Activated CD4-positive, CD25-positive, alpha-beta regulatory T cell treated with anti-CD3 and anti-CD28 coated beads, Interleukin-2, amount 50 U/mL, for 16 hours (primary cell): ENCODE measurements around the gene DIP2C.

Experiments
- DNase-seq: peaks from one replicate; pipeline ENCODE4 v3.0.0-alpha.2; 2020; ENCODE audit warnings: low read depth, low spot score

DIP2C gene

DNA sequence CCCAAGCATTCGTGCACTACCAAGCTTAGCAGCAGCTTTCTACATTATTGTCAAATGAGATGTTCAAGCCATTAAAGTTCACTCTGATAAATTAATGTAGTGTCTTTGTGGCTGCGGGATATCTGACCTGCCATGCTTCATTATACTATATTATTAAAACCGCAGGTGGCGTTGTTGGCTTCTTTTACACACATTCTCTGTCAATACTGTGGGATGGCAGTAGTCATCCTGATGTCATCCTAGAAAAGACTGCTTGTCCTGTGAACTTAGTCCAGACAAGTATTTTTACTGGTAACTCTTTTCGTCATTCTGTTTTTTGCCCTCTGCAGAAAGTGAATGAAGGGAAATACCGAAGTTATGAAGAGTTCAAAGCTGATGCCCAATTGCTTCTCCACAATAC lies 450.4 kb downstream of the DIP2C start:
- DNase-seq, result no peak

DNA sequence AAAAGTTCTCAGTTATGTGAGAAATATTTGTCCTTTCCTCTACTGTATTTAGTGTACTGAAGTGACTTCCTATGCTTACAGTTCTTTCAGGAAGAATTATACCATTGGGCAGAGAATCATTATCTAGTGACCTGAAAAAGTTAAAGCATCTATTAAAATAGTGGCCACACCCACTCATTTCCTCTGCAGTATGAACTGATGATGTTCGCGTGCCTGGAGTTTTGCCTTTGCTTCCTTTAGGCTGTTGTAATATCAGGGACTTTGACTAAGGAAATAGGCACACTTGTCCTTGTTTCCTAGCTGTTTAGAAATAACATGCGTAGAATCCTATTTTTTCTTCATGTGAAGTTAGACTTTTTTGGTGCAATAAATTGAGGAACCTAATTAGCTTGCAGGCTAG lies 453.6 kb downstream of the DIP2C start:
- DNase-seq, result no peak

DNA sequence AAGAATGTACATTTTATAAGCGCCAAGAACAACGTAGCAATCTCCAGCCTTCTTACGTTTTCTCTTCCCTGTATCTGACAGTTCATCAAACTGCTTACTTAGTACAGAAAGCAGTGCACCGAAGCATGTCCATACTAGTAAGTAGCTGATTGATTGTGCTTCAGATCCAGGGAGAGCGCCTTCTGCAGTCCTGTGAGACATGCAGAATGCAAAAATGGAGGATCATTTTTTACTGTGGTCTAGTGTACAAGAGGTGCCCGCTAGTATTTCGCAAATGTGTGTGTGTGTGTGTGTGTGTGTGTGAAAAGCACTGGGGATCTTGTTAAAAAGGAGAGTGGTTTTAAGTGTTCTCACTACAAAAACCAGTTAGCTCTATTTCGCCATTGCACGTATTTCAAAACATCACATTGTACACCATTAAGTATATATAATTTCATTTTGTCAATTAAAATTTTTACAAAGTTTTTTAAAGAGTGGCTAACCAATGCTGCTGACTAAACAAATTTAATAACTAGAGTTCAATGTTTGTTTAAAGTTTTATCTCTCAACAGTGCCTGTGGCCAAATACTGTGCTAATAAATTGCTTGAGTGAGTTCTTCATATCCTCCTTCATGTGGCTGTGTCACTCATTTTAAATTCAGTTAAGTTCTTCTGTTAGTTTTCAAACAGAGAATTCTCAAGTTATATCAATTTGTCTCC lies 454.6 kb downstream of the DIP2C start:
- no peak for DNase-seq

DNA sequence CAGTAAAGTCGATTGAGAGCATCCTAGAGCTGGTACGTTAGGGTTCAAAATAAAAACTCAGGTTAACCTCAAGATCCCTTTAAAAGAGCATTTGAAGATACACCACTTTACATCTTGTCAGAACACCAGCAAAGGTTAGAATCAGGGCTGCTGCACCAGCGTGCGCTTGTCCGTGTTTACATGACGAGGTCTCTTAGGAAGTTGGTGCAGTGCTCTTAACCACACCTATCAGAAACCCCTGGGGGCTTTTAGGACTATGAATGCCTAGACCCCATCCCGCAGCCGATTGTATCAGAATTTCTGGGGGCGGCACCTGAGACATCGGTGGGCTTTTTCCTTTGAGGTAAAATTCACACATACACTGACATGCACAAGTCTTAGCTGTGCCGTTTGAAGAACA lies 456.6 kb downstream of the DIP2C start:
- no peak for DNase-seq

DNA sequence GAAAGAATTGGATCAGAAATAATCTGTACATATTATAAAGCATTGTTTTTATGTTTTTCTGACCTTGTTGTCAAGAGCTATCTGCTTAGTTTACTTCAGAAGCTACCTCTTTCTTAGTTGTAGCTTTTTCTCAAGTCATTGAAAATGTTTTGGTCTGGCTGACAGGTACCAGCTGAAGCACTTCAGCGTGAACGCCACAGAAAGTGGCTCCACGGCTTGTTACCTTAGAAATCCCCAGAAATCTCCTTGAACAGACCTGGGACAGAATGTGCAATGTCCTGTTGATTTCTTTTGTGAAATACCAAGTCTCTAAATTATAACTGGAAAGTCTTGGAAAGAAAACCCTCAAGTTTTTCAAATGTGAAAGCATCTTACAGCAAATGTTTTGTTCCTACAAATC lies 457.4 kb downstream of the DIP2C start:
- no peak for DNase-seq

DNA sequence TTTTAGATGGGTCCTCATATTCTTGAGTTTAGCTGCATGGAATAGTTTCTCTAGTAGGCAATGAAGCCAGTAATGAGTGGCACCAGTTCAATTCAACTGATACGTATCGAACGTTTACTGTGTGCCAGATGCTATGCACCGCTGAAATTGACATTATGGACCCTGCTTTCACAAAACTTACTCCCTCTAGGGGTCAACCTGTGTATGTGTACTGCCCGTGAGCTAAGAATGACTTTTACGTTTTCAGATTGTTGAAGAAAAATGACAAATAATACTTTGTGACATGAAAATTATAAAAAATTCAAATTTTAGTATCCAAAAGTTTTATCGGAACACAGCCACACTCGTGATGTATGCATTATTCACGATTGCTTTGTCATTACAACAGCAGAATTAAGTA lies 458.7 kb downstream of the DIP2C start:
- DNase-seq, result no peak

DNA sequence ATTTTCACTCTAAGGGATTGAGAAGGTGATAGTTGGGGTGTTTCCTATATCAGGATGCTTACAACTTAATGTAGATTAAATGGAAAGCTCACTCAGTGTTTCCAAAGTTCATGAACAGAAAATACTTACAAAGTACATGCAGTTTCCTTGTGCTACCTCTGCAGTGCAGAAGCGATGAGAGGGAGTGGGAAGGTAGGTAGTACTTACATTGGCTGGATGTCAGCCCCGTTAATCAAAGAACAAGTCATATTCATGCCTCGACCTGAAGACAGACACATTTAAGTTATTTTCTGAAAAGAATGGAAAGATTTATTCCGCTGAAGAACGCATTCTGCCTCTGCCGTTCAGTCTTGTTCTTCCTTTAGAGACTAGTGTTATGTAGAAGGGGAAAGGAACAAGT lies 461.1 kb downstream of the DIP2C start:
- DNase-seq, result no peak

DNA sequence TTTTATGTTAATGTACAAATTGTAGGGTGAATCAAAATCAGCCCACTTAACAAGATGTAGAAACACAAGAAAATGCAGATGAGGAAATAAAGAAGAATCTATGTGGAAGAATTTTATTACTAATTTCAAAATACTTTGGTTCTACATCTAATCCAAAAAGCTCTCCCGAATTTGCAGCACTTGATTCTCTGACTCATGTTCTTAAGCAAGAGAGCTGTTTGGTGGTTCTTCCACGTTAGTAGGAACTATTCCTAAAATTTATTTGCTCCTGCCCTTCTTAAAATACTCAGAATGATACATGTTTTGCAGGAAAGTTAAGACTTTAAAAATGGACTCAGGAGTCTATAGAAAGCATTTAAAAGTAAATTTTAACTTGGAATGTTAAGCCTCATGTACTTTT lies 462.5 kb downstream of the DIP2C start:
- no peak for DNase-seq

DNA sequence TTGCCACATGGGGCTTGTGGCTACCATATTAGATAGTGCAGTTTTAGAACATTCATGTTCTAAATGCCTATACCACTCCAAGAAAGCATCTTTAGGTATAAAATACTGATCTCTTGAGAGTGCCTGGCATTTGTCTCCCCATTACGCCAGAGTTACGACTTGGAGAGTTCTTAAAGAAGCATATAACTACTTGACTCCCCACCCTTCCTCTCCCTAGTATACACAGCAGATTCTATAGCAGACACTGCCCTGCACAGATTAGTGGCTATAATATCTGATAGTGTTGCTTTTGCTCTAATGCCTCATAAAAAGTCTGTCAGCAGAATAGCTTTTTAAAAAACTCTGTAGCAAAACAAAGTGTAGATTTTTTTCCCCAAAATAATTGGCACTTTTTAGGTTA lies 463.4 kb downstream of the DIP2C start:
- no peak for DNase-seq

DNA sequence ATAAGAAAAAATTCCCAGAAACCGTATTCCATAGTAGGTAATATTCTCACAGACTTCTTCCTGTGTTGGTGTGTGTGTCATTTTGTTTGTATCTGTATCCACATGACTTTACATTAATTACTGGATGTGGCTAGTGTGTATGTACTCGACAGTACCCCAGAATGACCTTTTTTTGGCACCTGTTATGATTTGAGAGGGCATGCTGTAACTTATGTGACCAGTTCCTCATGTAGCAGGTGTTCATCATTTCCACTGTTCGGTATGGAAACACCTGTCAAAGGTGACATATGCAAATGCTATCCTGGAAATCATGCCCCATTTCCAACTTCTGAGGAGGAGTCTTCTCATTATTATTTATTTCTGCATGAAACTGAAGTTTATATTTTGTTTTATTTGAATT lies 464.9 kb downstream of the DIP2C start:
- no peak for DNase-seq
